ENCODE measurements around the gene ADGB.
A peak's percentile ranks its signal among the peaks of the same experiment; 100 is the strongest.
"Not testable (repeated sequence)": the region's sequence is repeated elsewhere in the genome, so short reads cannot be mapped to it uniquely, and the experiment has no call there.

The ADGB gene

GRCh38 chr6:146598772-146599405 lies at the start of gene ADGB:
ADGB (plus strand) TSS chr6:146598972; CDS start chr6:146599041, 69 bp downstream.
- peak; percentile 18 for DNase-seq

GRCh38 chr6:146550911-146551310 lies 47.9 kb upstream of the ADGB start:
- no peak for DNase-seq

- no peak for DNase-seq
These were observed 47.2 kb upstream of the ADGB start for GRCh38 chr6:146551545-146551944.

GRCh38 chr6:146553377-146554135 lies 45.2 kb upstream of the ADGB start:
- no peak for DNase-seq

- DNase-seq: no peak
These were observed 38.2 kb upstream of the ADGB start for GRCh38 chr6:146560607-146561006.

GRCh38 chr6:146566661-146567060 lies 32.1 kb upstream of the ADGB start:
- DNase-seq: not testable (repeated sequence)

GRCh38 chr6:146568619-146569018 lies 30.2 kb upstream of the ADGB start:
- DNase-seq: not testable (repeated sequence)

GRCh38 chr6:146574211-146574610 lies 24.6 kb upstream of the ADGB start:
- DNase-seq: no peak

- DNase-seq: no peak
These were observed 20.7 kb upstream of the ADGB start for GRCh38 chr6:146578054-146578453.

- DNase-seq: no peak
These were observed 16.8 kb upstream of the ADGB start for GRCh38 chr6:146581968-146582367.

- DNase-seq: no peak
These were observed 15.9 kb upstream of the ADGB start for GRCh38 chr6:146582857-146583256.

- no peak for DNase-seq
These were observed 14.8 kb upstream of the ADGB start for GRCh38 chr6:146583966-146584365.

- no peak for DNase-seq
These were observed 11.3 kb upstream of the ADGB start for GRCh38 chr6:146587459-146587858.

GRCh38 chr6:146590492-146590891 lies 8.3 kb upstream of the ADGB start:
- DNase-seq: no peak

- no peak for DNase-seq
These were observed 6.3 kb upstream of the ADGB start for GRCh38 chr6:146592451-146592850.

GRCh38 chr6:146593986-146594385 lies 4.8 kb upstream of the ADGB start:
- DNase-seq: no peak

GRCh38 chr6:146594495-146594894 lies 4.3 kb upstream of the ADGB start:
- DNase-seq: no peak

- DNase-seq: peak; percentile 35
These were observed 2.6 kb upstream of the ADGB start for GRCh38 chr6:146595972-146596731.

- DNase-seq: no peak
These were observed 2.6 kb downstream of the ADGB start for GRCh38 chr6:146601352-146601751.

- no peak for DNase-seq
These were observed 3.8 kb downstream of the ADGB start for GRCh38 chr6:146602526-146602925.

GRCh38 chr6:146613947-146614346 lies 15.2 kb downstream of the ADGB start:
- DNase-seq: no peak

GRCh38 chr6:146620655-146621054 lies 21.9 kb downstream of the ADGB start:
- DNase-seq: no peak

- no peak for DNase-seq
These were observed 29.6 kb downstream of the ADGB start for GRCh38 chr6:146628350-146628749.

- no peak for DNase-seq
These were observed 35.2 kb downstream of the ADGB start for GRCh38 chr6:146634022-146634421.
